Stimulated activated CD8-positive, alpha-beta memory T cell treated with anti-CD3 and anti-CD28 coated beads, Interleukin-4, amount 100 ng/mL, for 4 hours (primary cell): ENCODE results near the gene CCNK.

Experiments
- DNase-seq, 2 donors: peaks; one replicate each; pipeline ENCODE4 v3.0.0-alpha.2; 2020; ENCODE audit warnings: low read depth in 2 of 2, low spot score in 1 of 2

CCNK gene

DNA sequence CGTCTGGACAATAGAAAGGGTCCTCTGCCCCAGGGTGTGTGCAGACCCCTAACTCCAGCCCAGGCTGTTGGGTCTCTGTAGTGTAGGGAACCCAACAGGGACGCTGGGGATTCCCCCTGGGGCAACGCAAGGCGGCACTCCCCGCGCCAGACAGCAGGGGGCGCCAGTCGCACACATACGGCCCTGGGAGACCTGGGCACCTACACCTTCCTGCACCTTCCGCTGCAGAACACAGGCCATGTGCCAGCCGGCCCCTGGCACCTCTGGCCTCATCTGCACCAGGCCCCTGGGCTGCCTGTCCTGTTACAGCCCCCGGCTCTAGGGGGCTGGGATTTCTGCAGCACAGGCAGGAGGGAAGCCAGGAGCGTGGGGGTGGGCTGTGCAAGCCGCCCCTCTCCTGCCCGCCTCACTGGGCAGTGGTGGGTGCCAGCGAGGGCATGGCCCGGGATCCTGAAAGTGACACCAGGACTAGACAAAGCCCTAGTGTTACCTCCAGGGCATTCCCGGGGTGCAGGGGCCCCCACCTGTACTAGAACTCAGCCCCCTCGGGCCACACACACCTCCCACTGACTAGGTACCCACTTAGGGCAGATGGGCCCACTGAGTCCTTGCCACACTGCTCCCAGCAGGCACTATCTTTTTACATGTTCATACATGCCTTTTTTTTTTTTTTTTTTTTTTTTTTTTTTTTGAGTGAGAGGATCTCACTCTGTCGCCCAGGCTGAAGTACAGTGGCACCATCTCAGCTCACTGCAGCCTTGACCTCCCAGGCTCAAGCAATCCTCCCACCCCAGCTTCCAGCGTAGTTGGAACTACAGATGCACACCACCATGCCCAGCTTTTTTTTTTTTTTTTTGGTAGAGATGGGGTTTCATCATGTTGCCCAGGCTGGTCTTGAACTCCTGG lies 37.5 kb downstream of the CCNK start:
- peak; percentile 45 to 71 for DNase-seq

DNA sequence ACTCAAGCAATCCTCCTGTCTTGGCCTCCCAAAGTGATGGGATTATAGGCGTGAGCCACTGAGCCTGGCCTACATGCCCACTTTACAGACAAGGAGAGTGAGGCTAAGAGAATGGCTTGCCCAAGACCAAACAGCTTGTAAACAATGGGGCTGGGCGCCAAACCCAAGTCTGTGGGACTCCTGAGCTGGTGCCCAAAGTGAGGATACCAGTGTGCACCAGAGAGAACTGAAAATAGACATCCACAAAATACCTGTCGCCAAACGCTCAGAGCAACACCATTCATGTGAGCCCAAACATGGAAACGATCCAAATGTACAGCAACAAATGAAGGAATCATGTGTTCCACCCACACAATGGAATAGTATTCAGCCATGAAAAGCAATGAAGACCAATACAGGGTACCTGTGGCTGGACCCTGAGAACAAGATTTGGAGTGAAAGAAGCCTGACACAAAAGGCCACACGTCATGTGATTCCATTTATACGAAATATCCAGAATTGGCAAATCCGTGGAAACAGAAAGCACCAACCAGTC lies 38.2 kb downstream of the CCNK start:
- no peak for DNase-seq

DNA sequence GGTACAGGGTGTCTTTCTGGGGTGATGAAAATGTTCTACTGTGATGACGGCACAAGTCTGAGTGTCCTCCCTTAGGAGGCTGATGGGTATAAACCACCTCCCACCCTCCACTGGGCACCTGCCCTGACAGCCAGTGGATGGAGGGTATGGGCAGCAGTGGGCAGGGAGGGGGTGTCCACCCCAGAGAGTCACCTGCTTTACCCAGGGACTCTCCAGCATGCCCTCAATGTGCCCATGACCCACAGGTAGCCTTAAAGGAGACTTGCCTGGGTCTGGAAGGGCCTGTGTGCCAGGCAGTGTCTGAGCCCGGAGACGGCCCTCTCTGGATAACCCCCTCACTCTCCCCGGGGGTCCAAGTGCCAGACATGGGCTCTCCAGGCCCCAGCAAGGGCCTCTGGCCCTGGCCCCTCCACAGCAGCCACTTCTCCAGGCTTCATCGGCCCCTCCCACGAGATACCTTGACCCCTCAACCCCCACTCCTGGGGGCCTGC lies 38.8 kb downstream of the CCNK start:
- no peak for DNase-seq

DNA sequence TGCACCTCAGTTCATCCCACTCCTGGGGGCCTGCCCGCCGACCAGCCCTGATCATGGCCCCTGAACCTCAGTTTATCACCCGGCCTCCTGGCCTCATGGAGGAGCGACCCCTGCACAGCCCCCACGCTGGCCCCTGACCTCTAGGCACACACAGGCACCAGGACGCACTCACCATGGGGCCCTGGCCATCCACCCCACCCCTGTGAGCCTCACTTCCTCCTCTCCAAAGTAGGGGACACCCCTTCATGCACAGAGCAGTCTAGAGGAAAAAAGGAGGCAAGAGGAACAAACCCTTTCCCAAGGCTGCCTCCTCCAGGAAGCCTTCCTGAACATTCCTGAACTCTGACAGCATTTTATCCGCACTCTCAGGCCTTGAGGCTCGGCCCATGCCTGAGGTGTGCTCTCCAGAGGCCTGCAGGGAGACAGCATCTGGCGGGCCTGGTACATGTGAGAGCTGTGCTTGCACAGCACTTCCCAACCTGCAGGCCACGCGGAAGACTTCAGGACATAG lies 39.4 kb downstream of the CCNK start:
- DNase-seq: no peak

DNA sequence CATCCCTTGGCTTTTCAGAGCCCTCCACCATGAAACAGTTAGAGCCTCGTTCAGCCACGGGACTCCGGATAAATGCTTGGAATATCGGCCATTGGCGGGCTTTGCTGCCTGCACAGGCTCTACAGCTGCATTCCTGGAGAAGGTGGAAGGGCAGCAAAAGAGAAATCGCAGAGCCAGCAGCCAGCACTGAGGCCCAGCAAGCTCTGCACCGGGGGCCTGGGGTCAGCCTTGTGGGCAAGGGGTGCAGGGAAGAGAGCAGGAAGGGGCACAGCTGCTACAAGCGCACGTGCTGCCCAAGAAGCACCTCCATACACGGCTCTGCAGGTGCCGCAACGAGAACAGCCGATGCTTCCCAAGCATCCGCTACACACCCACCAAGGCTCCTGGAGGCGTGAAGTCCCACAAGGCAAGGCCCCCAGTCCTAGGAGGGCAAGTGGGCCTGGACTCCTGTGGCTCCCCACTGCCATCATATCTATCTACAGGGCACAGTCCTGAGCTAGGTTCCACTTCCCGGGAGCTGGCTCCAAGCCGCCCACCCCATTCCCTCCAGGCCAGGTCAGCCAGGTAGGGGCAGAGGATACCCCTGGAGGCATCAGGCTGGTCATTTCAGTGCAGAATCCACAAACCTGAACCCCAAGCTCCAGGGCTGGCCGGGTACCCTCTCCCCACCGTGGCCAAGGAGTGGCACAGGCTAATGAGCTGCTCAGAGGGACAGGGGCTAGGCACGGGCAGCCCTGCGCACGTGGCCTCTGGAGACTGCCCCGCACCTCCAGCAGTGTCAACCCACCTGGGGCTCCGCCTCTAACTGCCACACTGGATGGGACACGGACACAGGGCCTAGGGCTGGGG lies 40.2 kb downstream of the CCNK start:
- no peak for DNase-seq

DNA sequence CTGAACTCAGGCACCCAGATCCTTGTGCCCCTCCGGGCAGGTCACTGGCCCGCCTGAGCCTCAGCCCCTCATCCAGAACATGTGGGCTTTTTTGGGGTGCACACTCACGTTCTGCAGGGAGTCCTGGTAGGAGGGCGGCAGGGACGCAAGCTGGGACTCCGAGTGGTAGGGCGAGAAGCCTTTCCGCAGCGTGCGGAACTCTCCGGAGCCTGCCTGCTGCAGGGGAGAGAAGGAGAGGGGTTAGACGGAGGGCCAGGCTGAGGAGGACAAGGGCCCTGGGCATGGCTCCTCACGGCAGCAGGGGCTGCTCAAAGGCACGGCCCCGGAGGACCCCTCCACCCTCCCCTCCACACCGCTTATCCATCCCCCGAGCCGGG lies 40.8 kb downstream of the CCNK start:
- no peak for DNase-seq

DNA sequence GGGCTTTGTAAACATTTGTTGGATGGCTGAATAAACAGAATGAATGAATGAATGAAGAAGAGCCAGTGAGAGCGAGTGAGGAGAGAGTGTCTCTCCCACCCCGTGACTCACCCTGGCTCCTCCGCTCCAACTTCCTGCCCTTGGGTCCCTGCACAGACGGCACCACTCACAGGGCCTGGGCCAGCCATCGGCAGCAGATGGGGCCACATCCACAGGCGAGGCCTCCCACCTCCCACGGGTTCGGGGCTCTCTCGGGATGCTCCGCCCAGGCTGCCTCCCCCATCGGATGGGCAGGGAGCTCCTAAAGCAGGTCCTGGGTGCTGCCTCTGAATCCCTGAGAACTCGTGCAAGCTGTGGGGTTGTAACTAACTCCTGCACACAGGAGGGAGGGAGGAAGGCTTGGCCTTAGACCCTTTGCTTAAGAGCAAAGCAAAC lies 41.3 kb downstream of the CCNK start:
- no peak for DNase-seq

DNA sequence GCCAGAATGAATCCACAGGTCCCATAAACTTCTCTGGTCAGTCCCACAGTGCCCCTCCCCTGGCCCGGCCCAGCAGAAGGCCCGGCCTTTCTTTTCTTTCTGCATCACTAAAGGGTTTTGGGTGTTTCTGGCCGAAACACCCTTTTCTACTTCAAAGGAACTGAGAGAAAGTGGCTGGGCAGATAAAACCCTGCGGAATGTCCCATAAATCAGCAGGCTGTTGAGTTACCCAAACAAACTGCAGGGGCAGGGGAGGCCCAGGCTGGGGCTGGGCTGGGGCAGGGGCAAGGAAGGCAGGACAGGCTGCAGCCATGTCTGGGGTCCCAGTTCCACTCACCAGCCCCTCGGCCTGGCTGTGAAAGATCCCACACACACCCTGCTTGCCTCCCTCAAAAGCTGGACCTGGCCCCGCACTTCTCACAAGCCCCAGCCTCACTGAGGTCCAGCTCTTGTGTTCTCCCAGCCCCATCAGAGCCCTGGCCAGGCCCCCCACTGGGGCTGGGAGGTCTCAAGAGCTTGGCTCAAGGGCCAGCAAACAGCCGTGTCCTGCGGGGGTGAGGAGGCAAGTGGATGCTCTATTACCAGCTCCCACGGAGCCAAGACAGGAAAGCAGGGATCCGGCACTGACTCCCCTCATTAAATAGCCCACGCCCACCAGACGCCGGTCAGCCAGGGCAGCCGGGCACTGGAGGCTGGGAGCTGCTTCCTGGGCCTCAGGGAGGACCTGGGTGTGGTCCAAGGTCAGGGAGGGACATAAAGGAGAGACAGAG lies 41.9 kb downstream of the CCNK start:
- DNase-seq: no peak

DNA sequence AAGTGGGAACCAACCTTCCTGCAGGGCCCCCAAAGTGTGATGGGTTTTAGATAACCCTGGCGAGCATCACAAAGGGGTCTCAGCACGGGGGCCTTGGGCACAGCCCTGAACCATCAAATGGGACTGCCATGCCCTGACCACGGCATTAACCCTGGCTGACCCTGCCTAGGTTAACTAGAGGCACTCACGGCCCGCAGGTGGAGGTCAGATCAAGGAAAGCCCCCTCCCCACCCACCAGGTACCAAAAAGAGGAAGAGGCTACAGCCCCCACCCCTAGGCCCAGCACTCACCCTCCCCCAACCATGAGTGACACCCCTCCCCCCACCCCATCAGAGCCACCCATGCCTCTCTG lies 42.5 kb downstream of the CCNK start:
- DNase-seq: no peak

DNA sequence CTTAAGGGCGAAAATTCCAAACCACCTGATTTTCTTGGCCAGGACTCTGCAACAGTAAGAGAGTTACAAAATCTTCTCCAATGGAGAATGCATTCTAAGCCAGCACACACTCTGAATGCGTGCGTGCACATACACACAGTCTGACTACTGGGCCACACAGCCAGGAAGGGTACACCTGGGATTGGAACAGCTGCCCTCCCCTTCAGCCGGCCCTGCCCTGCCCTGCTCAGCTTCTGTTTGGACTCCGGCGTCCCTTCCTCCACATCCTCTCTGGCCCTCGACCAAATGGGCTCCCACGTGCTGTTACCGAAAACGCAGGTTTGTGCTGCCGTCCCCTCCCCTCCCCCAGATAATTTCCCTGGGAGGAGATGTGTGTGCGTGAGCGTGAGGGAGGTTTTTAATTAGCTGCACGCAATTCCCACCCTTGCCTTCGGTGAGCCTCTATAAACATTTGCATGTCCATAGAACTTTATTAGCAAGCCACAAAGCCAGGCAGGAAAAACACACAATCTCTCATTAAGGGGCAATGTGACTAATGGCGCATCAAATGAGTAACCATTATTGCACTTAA lies 43.0 kb downstream of the CCNK start:
- no peak for DNase-seq

DNA sequence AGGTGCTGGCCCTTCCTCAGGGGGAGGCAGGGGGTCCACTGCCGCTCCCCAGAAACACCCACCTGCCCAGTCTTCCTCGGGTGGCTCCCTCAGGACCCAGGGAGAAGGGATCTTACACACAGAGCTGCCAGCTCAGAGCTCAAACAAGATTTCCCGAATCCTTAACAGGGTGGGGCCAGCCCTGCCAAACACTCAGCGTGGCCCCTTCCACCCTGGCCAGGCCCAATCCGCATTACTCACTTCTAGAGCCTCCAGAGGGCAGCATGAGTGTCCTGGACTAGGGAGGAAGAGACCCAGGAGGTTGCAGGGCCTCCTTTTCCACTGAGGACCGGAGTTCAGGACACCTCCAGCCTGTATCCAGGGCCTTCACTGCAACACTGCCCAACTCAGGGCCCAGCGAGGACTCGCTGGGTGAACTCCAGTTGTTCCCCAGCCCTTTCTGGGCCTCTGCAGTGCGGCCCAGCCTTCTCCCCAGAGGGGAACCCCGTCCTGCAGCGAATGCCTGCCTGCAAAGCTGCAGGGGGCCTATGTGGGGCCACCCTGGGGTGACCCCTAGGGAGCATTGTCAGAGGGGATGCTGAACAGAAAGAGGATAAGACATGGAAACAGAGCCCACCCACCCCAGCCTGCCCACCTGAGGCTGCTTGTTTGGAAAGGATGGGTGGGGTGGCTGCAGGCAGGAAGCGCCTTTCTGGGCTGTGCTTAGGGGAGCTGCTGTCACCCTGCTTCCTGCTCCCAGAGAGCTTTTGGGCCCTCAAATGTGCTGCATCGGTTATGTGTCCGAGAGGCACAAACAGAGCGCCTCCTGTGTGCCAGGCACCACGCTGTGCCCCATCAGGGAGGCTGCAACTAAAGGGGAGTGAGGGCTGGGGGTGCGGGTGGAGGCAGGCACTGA lies 43.8 kb downstream of the CCNK start:
- DNase-seq: no peak

DNA sequence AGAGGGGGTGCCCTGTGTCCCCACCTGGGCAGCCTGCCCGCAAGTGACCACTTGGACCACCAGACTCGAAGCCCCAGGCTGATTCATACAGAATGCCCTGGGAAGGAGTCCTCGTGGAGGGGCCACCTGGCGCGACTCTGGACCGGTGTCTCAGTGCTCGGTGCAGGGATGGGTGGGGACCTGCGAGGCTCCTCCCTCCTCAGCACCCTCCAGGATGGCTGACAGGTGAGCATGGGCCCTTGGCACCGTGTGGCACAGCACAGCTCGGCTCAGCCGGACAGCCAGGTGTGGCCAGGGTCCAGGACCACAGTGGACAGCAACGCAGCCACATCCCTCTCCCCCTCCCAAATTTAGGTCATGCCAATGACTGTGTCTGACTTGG lies 44.5 kb downstream of the CCNK start:
- no peak for DNase-seq

DNA sequence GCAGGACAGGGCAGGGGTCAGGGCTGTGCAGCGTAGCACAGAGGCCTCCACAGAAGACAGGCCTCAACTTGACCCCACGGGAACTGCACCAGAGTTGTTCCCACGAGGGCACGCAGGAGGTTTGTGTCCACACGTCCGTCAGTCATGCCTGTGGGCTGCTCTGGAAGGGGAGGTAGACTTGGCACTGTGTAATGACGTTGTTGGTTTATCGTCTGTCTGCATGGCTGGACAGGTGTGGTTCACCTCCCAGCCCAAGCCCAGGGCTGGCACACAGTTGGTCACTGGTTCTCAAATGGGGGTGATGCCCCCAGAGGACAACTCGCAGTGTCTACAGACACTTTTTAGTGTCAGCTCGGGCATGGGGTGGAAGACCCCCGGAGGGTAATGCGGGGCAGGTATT lies 45.8 kb downstream of the CCNK start:
- DNase-seq: no peak

DNA sequence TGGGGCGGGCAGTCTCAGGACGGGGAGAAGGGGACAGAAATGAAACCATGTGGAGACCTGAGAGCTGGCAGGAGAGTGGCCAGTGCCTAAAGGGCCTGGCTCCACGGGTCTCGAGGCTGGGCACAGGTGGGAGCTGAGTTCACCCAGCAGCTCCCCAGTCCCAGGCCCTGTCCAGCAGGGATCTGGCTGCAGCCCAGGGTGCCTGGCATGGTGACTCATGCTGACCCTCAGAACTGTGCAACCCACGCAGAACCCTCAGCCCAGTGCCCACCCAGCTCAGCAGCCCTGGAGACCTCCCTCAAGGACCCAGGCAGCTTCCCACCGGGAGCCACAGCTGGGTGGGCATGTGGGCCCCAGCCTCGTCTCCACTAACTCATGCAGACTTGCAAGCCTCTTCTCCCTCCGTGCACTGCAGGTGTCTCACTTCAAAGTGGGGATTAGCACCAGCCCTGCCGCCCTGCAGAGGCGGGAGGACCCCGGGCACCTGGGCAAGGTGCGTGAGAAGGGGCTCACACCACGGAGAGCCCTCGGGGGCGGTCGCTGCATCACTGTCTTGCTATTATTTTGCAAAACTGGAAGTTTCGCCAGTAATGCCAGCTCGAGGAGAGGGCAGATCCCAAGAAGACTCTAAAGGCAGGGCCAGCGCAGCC lies 46.3 kb downstream of the CCNK start:
- DNase-seq: no peak

DNA sequence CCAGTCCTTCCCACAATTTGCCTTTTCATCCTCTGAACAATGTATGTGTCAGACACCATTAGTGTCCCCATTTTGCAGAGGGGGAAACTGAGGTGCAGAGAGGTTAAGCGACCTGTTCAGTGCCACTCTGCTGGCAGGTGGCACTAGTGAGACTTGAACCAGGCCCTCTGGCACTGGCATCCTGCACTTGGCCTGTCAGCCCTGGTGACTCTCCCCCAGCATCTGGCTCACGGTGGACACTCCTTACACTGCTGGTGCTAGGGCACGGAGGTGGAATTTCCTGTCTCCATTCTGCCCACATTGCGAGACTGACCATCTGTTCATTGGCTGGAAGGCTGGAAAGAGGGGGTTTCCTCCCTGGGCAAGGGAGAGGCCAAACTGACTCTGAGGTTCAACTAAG lies 48.7 kb downstream of the CCNK start:
- no peak for DNase-seq

DNA sequence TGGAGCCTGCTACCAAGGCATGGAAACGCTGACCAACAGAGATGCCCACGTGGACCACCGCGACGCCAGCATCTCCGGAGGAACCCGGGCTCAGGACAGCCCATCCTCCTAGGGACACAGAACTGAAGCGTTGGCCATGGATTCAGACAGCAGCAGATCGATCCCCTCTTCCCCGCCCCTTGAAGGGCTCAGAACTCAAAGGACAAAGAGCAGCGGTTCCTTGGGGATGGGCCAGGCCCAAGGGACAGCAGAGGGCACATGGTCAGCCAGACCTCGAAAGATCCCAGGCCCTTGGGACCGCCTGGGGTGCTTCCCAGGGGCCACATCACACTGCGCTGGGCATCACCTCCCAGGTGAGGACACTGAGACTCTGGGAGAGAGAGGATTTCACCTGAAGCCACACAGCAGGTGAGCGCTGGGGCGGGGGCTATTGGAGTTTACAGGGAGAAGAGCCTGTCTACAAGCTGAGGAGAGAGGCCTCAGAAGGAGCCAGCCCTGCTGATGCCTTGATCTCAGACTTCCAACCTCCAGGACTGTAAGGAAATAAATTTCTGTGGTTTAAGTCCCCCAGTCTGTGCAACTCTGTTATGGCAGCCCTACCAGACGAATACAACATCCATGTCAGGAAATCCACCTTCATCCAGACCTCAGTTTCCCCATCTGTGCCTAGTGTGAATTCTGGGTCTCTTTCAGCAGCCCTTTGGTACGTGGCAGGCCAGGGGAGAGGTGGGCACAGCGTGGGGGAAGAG lies 49.4 kb downstream of the CCNK start:
- DNase-seq: no peak

DNA sequence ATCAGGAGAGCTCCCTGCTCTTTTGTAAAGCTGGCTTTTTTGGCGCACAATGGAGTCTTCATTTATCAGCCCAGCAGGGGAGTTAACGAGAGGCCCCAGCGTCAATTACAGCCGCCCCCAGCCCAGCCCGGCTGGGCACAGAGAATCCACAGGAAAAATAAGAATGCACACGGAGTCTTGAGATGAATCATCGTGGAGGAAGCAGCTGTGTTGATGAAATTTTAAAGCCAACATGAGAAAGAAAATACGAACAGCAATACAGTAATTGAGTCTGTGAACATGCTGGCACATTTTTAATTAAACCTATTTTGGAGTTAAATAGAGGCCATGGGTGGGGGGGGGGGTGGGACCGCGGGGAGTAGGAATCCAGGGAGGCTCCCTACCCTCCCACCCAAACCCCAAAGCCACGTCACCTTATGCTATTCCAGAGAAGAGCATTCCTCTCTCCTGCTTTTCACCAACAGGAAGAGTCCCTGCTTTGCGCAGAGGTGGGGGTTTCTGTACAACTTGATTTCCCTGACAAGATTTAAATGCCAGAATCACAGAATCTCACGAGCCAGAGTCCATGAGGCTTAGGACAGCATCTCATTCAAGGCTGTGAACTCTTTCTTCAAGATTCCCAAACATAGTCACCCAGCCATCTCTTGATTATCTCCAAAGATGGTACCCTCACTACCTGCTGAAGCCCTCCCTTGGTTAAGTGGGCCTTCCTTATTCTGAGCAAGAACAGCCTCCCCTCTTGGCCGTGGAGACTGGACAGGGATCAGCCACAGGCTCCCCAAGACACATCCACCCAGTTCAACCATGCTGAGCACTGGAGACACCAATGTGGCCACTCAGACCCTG lies 50.3 kb downstream of the CCNK start:
- DNase-seq: no peak

DNA sequence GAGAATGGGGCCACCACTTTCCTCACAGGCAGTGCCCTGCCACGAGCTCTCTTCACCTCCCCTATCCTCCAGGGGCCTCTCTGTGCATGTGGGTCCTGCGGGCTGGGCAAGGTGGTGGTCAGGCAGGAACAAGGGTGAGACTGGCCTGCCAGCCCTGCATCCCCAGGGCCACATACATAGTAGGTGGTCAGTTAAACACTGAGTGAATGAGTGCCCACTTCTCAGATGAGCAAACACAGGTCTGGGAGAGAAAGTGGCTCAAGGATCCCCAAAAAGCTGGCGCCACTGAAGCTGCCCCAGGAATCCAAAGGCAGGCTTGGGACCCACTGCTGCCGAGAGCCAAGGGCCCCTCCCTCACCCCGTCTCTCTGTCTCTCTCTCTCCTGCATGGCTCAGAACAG lies 51.1 kb downstream of the CCNK start:
- no peak for DNase-seq
